ENCODE data around the gene CHST3.

Gene CHST3

GRCh38 chr10:71978988-71979691, 14.9 kb downstream of the CHST3 start:
- Histone ChIP-seq H3K79me2 (ENCODE audit: insufficient read depth, low read length) (no peaks in the 10 kb centered on the region), H3K4me3 (ENCODE audit: insufficient read depth, low read length, poor library complexity, severe bottlenecking) (no peak overlapping the region), H3K4me2 (ENCODE audit: low read depth, low read length, poor library complexity, severe bottlenecking) (no peak overlapping the region), H3K9me2 (replicated peaks; ENCODE audit: insufficient read depth, low read length) (no peaks in the 10 kb centered on the region), H3K9me3 (ENCODE audit: insufficient read depth, low read length) (no peaks in the 10 kb centered on the region), H2AFZ (ENCODE audit: low read depth, low read length, severe bottlenecking) (no peak overlapping the region), H3F3A (ENCODE audit: insufficient read depth) (no peaks in the 10 kb centered on the region), H4K20me1 (ENCODE audit: low read depth, low read length) (no peaks in the 10 kb centered on the region), H3K9ac (ENCODE audit: low read length) (no peak overlapping the region), H3K27me3 (ENCODE audit: low read length) (no peaks in the 10 kb centered on the region), H3K36me3 (ENCODE audit: low read length) (no peaks in the 10 kb centered on the region), H3K27ac (ENCODE audit: low read depth, low read length) (no peak overlapping the region)
- TF ChIP-seq EZH2phosphoT487 (conservative IDR thresholded peaks at IDR 0.05; ENCODE audit: low read length) (no peak), CTCF (IDR thresholded peaks at IDR 0.05; ENCODE audit: insufficient read depth, low read length, poor library complexity, severe bottlenecking) (no peak)

GRCh38 chr10:71979692-71980062, 15.5 kb downstream of the CHST3 start:
- Histone ChIP-seq H3K27ac (ENCODE audit: low read depth, low read length) (no peak overlapping the region), H4K20me1 (ENCODE audit: low read depth, low read length) (no peaks in the 10 kb centered on the region), H3K4me2 (ENCODE audit: low read depth, low read length, poor library complexity, severe bottlenecking) (no peak overlapping the region), H3F3A (ENCODE audit: insufficient read depth) (no peaks in the 10 kb centered on the region), H3K27me3 (ENCODE audit: low read length) (no peaks in the 10 kb centered on the region), H3K36me3 (ENCODE audit: low read length) (no peaks in the 10 kb centered on the region), H3K79me2 (ENCODE audit: insufficient read depth, low read length) (no peaks in the 10 kb centered on the region), H3K9ac (ENCODE audit: low read length) (no peak overlapping the region), H3K4me3 (ENCODE audit: insufficient read depth, low read length, poor library complexity, severe bottlenecking) (no peak overlapping the region), H3K9me3 (ENCODE audit: insufficient read depth, low read length) (no peaks in the 10 kb centered on the region), H3K9me2 (replicated peaks; ENCODE audit: insufficient read depth, low read length) (no peaks in the 10 kb centered on the region), H2AFZ (ENCODE audit: low read depth, low read length, severe bottlenecking) (no peak overlapping the region)
- TF ChIP-seq EZH2phosphoT487 (conservative IDR thresholded peaks at IDR 0.05; ENCODE audit: low read length) (no peak), CTCF (IDR thresholded peaks at IDR 0.05; ENCODE audit: insufficient read depth, low read length, poor library complexity, severe bottlenecking) (no peak)

GRCh38 chr10:71980181-71981014, 16.2 kb downstream of the CHST3 start:
- no peaks in the 10 kb centered on the region for H4K20me1 ChIP-seq (ENCODE audit: low read depth, low read length)
- no peak overlapping the region for H2AFZ ChIP-seq (ENCODE audit: low read depth, low read length, severe bottlenecking)
- H3K27me3 ChIP-seq (ENCODE audit: low read length): no peaks in the 10 kb centered on the region
- H3K9me2 ChIP-seq (replicated peaks; ENCODE audit: insufficient read depth, low read length): no peaks in the 10 kb centered on the region
- no peaks in the 10 kb centered on the region for H3F3A ChIP-seq (ENCODE audit: insufficient read depth)
- H3K27ac ChIP-seq (ENCODE audit: low read depth, low read length): no peak overlapping the region
- H3K4me2 ChIP-seq (ENCODE audit: low read depth, low read length, poor library complexity, severe bottlenecking): no peak overlapping the region
- H3K4me3 ChIP-seq (ENCODE audit: insufficient read depth, low read length, poor library complexity, severe bottlenecking): no peak overlapping the region
- no peaks in the 10 kb centered on the region for H3K79me2 ChIP-seq (ENCODE audit: insufficient read depth, low read length)
- TF ChIP-seq EZH2phosphoT487 (conservative IDR thresholded peaks at IDR 0.05; ENCODE audit: low read length): no peak
- TF ChIP-seq CTCF (IDR thresholded peaks at IDR 0.05; ENCODE audit: insufficient read depth, low read length, poor library complexity, severe bottlenecking): no peak
- no peak overlapping the region for H3K9ac ChIP-seq (ENCODE audit: low read length)
- H3K9me3 ChIP-seq (ENCODE audit: insufficient read depth, low read length): no peaks in the 10 kb centered on the region
- H3K36me3 ChIP-seq (ENCODE audit: low read length): no peaks in the 10 kb centered on the region
